GM18498 (cell line): Measurements from ENCODE around the gene ARHGAP12.
A peak's percentile ranks its signal among the peaks of the same experiment; 100 is the strongest.

Source experiments
- ATAC-seq: cut with Tn5 transposase; IDR thresholded peaks from one replicate; pipeline ENCODE4 v1.9.1; 2021; ENCODE audit warnings: mild to moderate bottlenecking, moderate library complexity; ENCODE audit not compliant: unreplicated experiment

Gene ARHGAP12

DNA sequence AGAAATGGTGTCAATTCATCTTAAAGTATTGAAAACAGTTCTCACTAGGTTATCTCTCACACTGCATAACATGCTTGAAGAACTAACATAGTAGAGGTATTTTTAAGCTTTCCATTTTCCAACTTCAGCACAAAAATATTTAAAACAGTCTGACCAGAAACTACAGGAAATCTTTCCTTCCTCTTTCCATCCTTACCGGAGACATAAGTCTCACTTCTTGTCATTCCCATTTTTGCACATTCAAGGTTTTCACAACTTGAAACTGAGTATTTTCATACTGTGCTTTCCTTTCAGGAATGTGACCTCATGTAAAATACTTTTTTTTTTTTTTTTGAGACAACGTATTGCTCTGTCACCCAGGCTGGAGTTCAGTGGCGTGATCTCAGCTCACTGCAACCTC is 45.2 kb downstream of the ARHGAP12 start:
- ATAC-seq, result no peak

- ATAC-seq, result no peak
These were observed 50.1 kb downstream of the ARHGAP12 start for GRCh38 chr10:31878486-31878885.

- ATAC-seq, result no peak
These were observed 51.8 kb downstream of the ARHGAP12 start for GRCh38 chr10:31876652-31877352.

DNA sequence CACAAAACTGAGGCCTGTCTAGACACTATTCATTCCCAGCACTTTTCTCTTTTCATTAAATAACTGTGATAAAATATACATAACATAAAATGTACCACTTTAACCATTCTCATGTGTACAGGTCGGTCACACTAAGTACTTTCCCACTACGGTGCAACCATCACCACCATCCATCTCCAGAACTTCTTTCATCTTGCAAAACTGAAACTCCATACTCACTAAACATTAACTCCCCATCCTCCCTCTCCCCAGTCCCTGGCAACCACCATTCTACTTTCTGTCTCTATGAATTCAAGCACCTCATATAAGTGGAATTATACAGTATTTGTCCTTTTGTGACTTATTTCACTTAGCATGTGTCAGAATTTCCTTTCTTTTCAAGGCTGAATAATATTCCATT is 53.0 kb downstream of the ARHGAP12 start:
- ATAC-seq, result peak; percentile 70

DNA sequence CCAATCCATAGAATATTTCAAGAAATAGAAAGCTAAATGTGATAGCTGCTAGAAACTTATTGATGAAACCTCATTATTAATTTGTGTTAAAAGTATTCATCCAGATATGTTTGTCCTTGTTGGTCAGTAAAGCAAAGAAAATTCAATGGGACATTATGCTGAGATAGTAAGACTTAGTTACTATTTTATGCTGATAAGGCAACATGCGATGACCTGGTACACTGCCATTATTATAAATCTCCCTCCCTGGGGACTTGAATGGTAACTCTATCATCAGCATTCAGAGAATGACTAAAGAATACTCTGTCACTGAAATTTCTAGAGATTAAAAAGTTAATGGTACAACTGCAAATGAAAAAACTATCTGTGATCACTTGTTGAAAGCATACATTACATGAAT is 54.9 kb downstream of the ARHGAP12 start:
- ATAC-seq, result no peak

DNA sequence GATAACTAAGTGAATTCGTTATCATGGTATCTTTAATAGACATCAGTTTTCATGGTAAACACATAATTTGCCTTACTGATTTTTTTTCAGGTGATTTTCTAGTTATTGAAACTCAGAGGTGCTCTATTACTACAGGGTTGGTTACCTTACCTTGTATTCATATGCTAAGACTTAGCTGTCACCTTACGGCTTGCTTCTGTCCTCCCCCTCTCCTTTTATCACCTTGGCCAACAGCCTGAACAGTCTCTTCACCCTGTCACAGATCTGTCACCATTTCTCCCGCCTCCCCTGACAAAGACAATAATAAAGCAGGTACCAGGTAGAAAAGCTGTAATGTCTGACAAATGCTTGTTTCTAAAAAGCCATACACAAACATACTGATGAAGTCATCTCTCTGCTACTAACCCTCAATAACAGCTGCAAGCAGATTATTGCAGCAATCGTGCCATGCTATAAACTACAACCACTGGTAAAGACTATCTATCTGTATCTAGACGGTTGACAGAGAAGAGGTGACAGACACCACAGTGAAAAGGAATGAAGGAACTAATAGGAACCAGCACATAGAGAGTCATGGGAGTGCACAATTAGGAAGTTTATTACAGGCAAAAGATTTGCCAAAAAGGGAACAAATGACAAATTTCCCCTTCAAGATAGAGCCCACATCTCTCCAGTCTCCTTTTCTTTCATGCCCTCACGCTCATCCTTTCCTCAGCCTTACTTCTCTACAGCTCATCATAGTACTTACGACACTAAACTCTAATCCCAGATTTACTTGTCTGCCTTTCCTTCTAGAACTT is 57.2 kb downstream of the ARHGAP12 start:
- ATAC-seq, result no peak

- ATAC-seq, result no peak
These were observed 61.0 kb downstream of the ARHGAP12 start for GRCh38 chr10:31867646-31868045.

GRCh38 chr10:31866118-31866670 is 62.4 kb downstream of the ARHGAP12 start:
- no peak for ATAC-seq

GRCh38 chr10:31864834-31865518 is 63.7 kb downstream of the ARHGAP12 start:
- ATAC-seq, result no peak

DNA sequence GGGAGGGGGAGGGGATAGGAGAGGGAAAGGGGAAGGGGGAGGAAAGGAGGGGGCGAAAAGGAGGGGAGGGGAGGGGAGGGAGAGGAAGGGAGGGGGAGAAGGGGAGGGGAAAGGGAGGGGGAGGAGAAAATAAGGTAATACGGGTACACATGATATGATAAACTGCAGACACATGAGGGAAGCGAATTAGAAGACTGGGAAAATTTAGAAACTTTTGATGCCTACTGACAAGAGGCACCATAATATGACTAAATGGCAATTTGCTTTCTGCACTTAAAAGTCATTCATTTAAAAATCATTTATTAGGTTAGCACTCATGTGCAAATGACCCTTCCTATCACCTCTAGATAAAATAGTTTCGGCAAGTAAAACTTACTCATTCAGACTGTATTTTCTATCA is 73.6 kb downstream of the ARHGAP12 start:
- no peak for ATAC-seq

- ATAC-seq, result no peak
These were observed 75.0 kb downstream of the ARHGAP12 start for GRCh38 chr10:31853629-31854028.

DNA sequence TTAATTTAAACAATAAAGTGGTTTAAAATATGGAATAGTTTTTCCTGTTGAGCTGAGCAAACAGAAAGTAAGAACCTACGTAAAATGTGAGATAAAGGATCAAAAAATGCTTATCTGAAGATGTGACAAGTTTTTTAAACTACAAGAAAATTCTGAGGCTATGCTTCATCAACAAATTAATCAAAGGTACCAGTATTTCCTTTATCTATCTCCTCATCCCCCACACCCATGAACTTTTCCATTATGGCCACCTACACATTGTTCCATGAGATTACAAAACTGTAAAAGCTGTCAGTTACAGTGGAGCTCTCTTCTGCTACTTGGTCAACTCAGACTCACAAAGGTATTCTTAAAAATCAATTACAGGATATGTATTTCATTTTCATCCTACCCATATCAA is 77.4 kb downstream of the ARHGAP12 start:
- no peak for ATAC-seq

DNA sequence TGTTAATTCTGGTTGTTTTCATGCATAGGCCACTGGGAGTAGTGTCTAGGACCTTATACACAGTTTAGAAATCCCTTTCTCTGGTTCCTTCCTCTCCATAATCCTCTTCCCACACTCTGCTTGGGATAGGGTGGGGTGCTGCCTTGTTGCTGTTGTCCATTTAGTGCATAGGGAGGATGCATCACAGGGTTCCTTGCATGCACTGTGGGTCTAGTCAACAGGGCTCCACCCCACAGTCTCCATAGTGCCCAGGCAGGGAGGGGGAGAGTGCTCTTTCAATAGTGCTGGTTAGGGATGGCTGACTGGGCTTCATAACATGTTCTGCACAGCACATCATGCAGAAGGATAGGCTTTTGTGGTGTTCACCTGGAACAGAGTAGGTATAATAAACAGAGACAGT is 81.1 kb downstream of the ARHGAP12 start:
- no peak for ATAC-seq

- no peak for ATAC-seq
These were observed 89.9 kb downstream of the ARHGAP12 start for GRCh38 chr10:31838709-31839108.

- ATAC-seq, result no peak
These were observed 90.6 kb downstream of the ARHGAP12 start for GRCh38 chr10:31838065-31838464.

- ATAC-seq, result no peak
These were observed 91.8 kb downstream of the ARHGAP12 start for GRCh38 chr10:31836569-31837406.

- ATAC-seq, result no peak
These were observed 94.9 kb downstream of the ARHGAP12 start for GRCh38 chr10:31833753-31834152.

DNA sequence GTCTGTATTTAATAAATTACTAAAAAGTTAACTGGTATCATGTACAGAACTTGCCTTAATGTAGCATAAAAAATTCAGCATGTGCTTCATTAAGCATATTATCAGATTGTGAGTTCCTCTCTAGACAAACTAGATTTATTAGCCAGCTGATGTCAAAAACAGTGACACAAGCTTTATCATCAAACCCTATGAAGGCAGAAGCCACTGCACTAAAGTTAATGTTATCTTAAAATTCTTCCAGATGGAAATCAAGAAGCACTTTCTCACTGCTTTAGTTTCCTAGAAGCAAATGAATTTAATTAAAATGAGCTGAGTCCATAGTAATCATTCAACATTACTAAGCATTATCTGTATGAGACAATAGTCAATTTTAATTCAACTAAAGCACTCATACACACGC is 96.4 kb downstream of the ARHGAP12 start:
- no peak for ATAC-seq

GRCh38 chr10:31830887-31831286 is 97.7 kb downstream of the ARHGAP12 start:
- no peak for ATAC-seq

GRCh38 chr10:31829776-31830175 is 98.9 kb downstream of the ARHGAP12 start:
- ATAC-seq, result no peak

- no peak for ATAC-seq
These were observed 105.3 kb downstream of the ARHGAP12 start for GRCh38 chr10:31823358-31823757.
